Neuronal stem cell (in vitro differentiated cells): ENCODE measurements around the gene LACC1.

Experiments used
- DNase-seq: peaks from one replicate; pipeline ENCODE4 v3.0.0-alpha.2; 2013; ENCODE audit warnings: low spot score
- H2AFZ ChIP-seq: one replicate; pipeline ENCODE4 v1.6.1; 2013; ENCODE audit warnings: mild to moderate bottlenecking, low read length, inconsistent platforms
- H2AK5ac ChIP-seq: 2 replicates; pipeline ENCODE4 v1.6.1; 2013; ENCODE audit warnings: low read depth, mild to moderate bottlenecking, inconsistent platforms, low read length, moderate library complexity, mixed read lengths
- H2BK120ac ChIP-seq: 2 replicates; pipeline ENCODE4 v1.6.1; 2013; ENCODE audit warnings: low read depth, mild to moderate bottlenecking, inconsistent platforms, low read length, moderate library complexity, mixed read lengths
- H2BK12ac ChIP-seq: one replicate; pipeline ENCODE4 v1.6.1; 2013; ENCODE audit warnings: low read length, inconsistent platforms
- H2BK15ac ChIP-seq: 2 replicates; pipeline ENCODE4 v1.6.1; 2013; ENCODE audit warnings: mild to moderate bottlenecking, low read length, inconsistent platforms, mixed read lengths
- H2BK5ac ChIP-seq: one replicate; pipeline ENCODE4 v1.6.1; 2013; ENCODE audit warnings: inconsistent platforms, mild to moderate bottlenecking, low read length, moderate library complexity
- H3K14ac ChIP-seq: one replicate; pipeline ENCODE4 v1.6.1; 2013; ENCODE audit warnings: low read length, inconsistent platforms
- H3K18ac ChIP-seq: 2 replicates; pipeline ENCODE4 v1.6.1; 2013; ENCODE audit warnings: low read length, inconsistent platforms
- H3K23ac ChIP-seq: 2 replicates; pipeline ENCODE4 v1.6.1; 2013; ENCODE audit warnings: low read depth, mild to moderate bottlenecking, mixed read lengths, low read length, inconsistent platforms; ENCODE audit not compliant: poor library complexity
- H3K27ac ChIP-seq: replicated peaks from 3 replicates; pipeline ENCODE4 v1.5.1; 2013; ENCODE audit warnings: low read length, inconsistent platforms
- H3K27me3 ChIP-seq, 3 experiments: 2 replicates each; pipeline ENCODE4 v1.6.1; 2013; ENCODE audit warnings: low read length in 3 of 3, mild to moderate bottlenecking in 2 of 3, inconsistent platforms in 1 of 3, low read depth in 1 of 3, mixed read lengths in 1 of 3, moderate library complexity in 1 of 3; ENCODE audit not compliant: control insufficient read depth in 3 of 3, insufficient read depth in 3 of 3
- H3K36me3 ChIP-seq, 2 donors: replicated peaks in 1 of 2; 2 replicates each; pipeline ENCODE4 v1.6.1; 2013; ENCODE audit warnings: low read length in 2 of 2; ENCODE audit not compliant: control insufficient read depth in 2 of 2, insufficient read depth in 2 of 2
- H3K4ac ChIP-seq: 2 replicates; pipeline ENCODE4 v1.6.1; 2013; ENCODE audit warnings: inconsistent platforms, mild to moderate bottlenecking, low read length, moderate library complexity
- H3K4me1 ChIP-seq, 2 donors: 1 replicate in 1 of 2; 2 replicates in 1 of 2; pipeline ENCODE4 v1.6.1; 2013; ENCODE audit warnings: low read length in 2 of 2, low read depth in 1 of 2; ENCODE audit not compliant: control insufficient read depth in 2 of 2, insufficient read depth in 1 of 2
- H3K4me2 ChIP-seq: one replicate; pipeline ENCODE4 v1.6.1; 2013; ENCODE audit warnings: mild to moderate bottlenecking, low read length, inconsistent platforms; ENCODE audit not compliant: insufficient read depth, poor library complexity, severe bottlenecking
- H3K4me3 ChIP-seq, 2 donors: 2 replicates each; pipeline ENCODE4 v1.5.1; 2013; ENCODE audit warnings: low read length in 2 of 2, mild to moderate bottlenecking in 2 of 2, inconsistent platforms in 1 of 2, moderate library complexity in 1 of 2
- H3K79me1 ChIP-seq: one replicate; pipeline ENCODE4 v1.6.1; 2013; ENCODE audit warnings: low read depth, mild to moderate bottlenecking, inconsistent platforms, low read length, moderate library complexity
- H3K9ac ChIP-seq: one replicate; pipeline ENCODE4 v1.6.1; 2013; ENCODE audit warnings: mild to moderate bottlenecking, low read depth, low read length, inconsistent platforms; ENCODE audit not compliant: poor library complexity
- H3K9me3 ChIP-seq, 2 donors: replicated peaks in 1 of 2; 2 replicates each; pipeline versions ENCODE3 to v1.6.1; 2013; ENCODE audit warnings: low read length in 2 of 2, mild to moderate bottlenecking in 2 of 2, inconsistent platforms in 1 of 2, low read depth in 1 of 2, mixed read lengths in 1 of 2, moderate library complexity in 1 of 2; ENCODE audit not compliant: control insufficient read depth in 2 of 2, insufficient read depth in 1 of 2
- H4K8ac ChIP-seq: one replicate; pipeline ENCODE4 v1.6.1; 2013; ENCODE audit warnings: low read depth, mild to moderate bottlenecking, inconsistent platforms, low read length, moderate library complexity
- H4K91ac ChIP-seq: one replicate; pipeline ENCODE4 v1.6.1; 2013; ENCODE audit warnings: low read length, low read depth, mild to moderate bottlenecking, inconsistent platforms; ENCODE audit not compliant: poor library complexity
- WGBS, 2 donors: extraction: QIAGEN DNeasy Blood & Tissue Kit; methylation state at CpG; one replicate each; pipeline ENCODE4 v1.1.7; 2013; ENCODE audit warnings: missing lambda C conversion rate in 2 of 2, mixed read lengths in 1 of 2; ENCODE audit not compliant: insufficient read length in 2 of 2, insufficient replicate concordance in 1 of 2; ENCODE audit errors: extremely low coverage in 2 of 2; 5-methylcytosine and 5-hydroxymethylcytosine counted together

LACC1 gene

GRCh38 chr13:43937839-43938238, 58.1 kb downstream of the LACC1 start:
- Histone ChIP-seq H3K23ac (no peak overlapping the region), H3K4me1 (peaks cover 0 to 5% of the 10 kb centered on the region in 2 donors), H3K27me3 (peaks cover 0 to 11% (median 0%) of the 10 kb centered on the region in 3 experiments), H3K18ac (no peak overlapping the region), H3K9ac (no peak overlapping the region), H2BK5ac (no peak overlapping the region), H3K27ac (no peak overlapping the region), H3K4me2 (no peak overlapping the region), H3K4me3 (no peak overlapping the region), H3K36me3 (no peaks in the 10 kb centered on the region), H4K8ac (no peak overlapping the region), H2BK15ac (no peak overlapping the region), H3K9me3 (no peaks in the 10 kb centered on the region), H3K79me1 (no peaks in the 10 kb centered on the region), H3K14ac (no peak overlapping the region), H2AK5ac (no peak overlapping the region), H2AFZ (no peak overlapping the region), H2BK120ac (no peak overlapping the region), H4K91ac (no peak overlapping the region), H3K4ac (no peak overlapping the region), H2BK12ac (no peak overlapping the region)
- WGBS, 2 donors, result no CpG with 5 or more reads among the region's 1 CpG
- DNase-seq, result no peak

- H3K4me2 ChIP-seq, result no peak overlapping the region
- no peak overlapping the region for H2BK120ac ChIP-seq
- no peak overlapping the region for H3K18ac ChIP-seq
- H3K9me3 ChIP-seq, result no peaks in the 10 kb centered on the region
- no peak overlapping the region for H3K27ac ChIP-seq
- no peak overlapping the region for H4K8ac ChIP-seq
- H3K27me3 ChIP-seq, result peaks cover 0 to 7% (median 0%) of the 10 kb centered on the region in 3 experiments
- DNase-seq, result no peak
- no peak overlapping the region for H3K4me3 ChIP-seq
- H3K4ac ChIP-seq, result no peak overlapping the region
- H4K91ac ChIP-seq, result no peak overlapping the region
- H2BK15ac ChIP-seq, result no peak overlapping the region
- H3K4me1 ChIP-seq, result peaks cover 0 to 5% of the 10 kb centered on the region in 2 donors
- WGBS, 2 donors, result no CpG with 5 or more reads among the region's 1 CpG
- H3K79me1 ChIP-seq, result no peaks in the 10 kb centered on the region
- no peak overlapping the region for H3K14ac ChIP-seq
- no peak overlapping the region for H2AFZ ChIP-seq
- H2BK5ac ChIP-seq, result no peak overlapping the region
- no peak overlapping the region for H3K9ac ChIP-seq
- H3K23ac ChIP-seq, result no peak overlapping the region
- H2BK12ac ChIP-seq, result no peak overlapping the region
- H2AK5ac ChIP-seq, result no peak overlapping the region
- H3K36me3 ChIP-seq, result no peaks in the 10 kb centered on the region
These were observed 58.7 kb downstream of the LACC1 start for GRCh38 chr13:43938449-43938848.

DNA sequence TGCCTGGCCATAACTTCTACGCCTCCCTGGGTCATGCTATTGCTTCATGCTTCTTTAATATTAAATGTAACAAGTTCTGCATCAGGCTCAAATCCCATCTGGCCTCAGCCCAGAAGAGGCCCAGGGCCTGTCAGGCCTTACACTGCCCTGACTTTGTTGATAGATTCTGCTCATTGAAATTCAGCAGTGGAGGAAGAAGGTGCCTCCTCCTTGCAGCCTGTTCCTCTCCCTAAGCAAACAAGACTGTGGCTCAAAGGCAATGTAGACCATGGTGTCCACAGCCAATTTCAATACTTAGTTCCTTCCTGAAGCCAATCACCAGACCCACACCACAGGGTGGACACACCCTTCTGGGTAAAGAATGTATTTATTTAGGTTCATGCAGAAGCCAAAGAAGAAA, 59.4 kb downstream of the LACC1 start:
- H4K8ac ChIP-seq, result no peak overlapping the region
- no peak overlapping the region for H3K4me3 ChIP-seq
- H3K79me1 ChIP-seq, result no peaks in the 10 kb centered on the region
- H3K36me3 ChIP-seq, result no peaks in the 10 kb centered on the region
- H2BK120ac ChIP-seq, result no peak overlapping the region
- no peak for DNase-seq
- peaks cover 0 to 7% (median 0%) of the 10 kb centered on the region in 3 experiments for H3K27me3 ChIP-seq
- no peak overlapping the region for H3K14ac ChIP-seq
- H2BK12ac ChIP-seq, result no peak overlapping the region
- H4K91ac ChIP-seq, result no peak overlapping the region
- no peak overlapping the region for H3K23ac ChIP-seq
- no peak overlapping the region for H2AK5ac ChIP-seq
- H2BK15ac ChIP-seq, result no peak overlapping the region
- H3K9ac ChIP-seq, result no peak overlapping the region
- H3K4me2 ChIP-seq, result no peak overlapping the region
- no peak overlapping the region for H3K27ac ChIP-seq
- no peak overlapping the region for H2BK5ac ChIP-seq
- H2AFZ ChIP-seq, result peak overlapping the region; percentile 37
- H3K18ac ChIP-seq, result no peak overlapping the region
- no CpG with 5 or more reads among the region's 1 CpG for WGBS, 2 donors
- no peak overlapping the region for H3K4ac ChIP-seq
- peaks cover 0 to 5% of the 10 kb centered on the region in 2 donors for H3K4me1 ChIP-seq
- H3K9me3 ChIP-seq, result no peaks in the 10 kb centered on the region

- Histone ChIP-seq H3K9me3 (no peaks in the 10 kb centered on the region), H3K27me3 (no peaks in the 10 kb centered on the region), H3K79me1 (no peaks in the 10 kb centered on the region), H2BK12ac (no peak overlapping the region), H3K18ac (no peak overlapping the region), H3K4ac (no peak overlapping the region), H4K91ac (no peak overlapping the region), H3K9ac (no peak overlapping the region), H3K4me3 (no peak overlapping the region), H3K23ac (no peak overlapping the region), H3K4me1 (peaks cover 0 to 3% of the 10 kb centered on the region in 2 donors), H2BK15ac (no peak overlapping the region), H2AFZ (no peak overlapping the region), H2AK5ac (no peak overlapping the region), H3K36me3 (no peaks in the 10 kb centered on the region), H4K8ac (no peak overlapping the region), H2BK5ac (no peak overlapping the region), H2BK120ac (no peak overlapping the region), H3K14ac (no peak overlapping the region), H3K4me2 (no peak overlapping the region), H3K27ac (no peak overlapping the region)
- DNase-seq, result no peak
- no CpG with 5 or more reads among the region's 1 CpG for WGBS, 2 donors
These were observed 62.6 kb downstream of the LACC1 start for GRCh38 chr13:43942286-43942685.
